GM12875 (cell line): ENCODE results near the gene GALNT7.

ENCODE experiments used
- H3K4me3 ChIP-seq: one replicate; pipeline ENCODE4 v1.5.1; 2011; ENCODE audit warnings: low read depth, low read length, control low read depth
- TF ChIP-seq, protein P1 (sequence below): IDR thresholded peaks from 2 replicates; pipeline ENCODE4 v1.5.1; 2011; ENCODE audit warnings: low read depth, mild to moderate bottlenecking, control low read depth, inconsistent platforms, low read length, moderate library complexity, borderline replicate concordance; ENCODE audit not compliant: insufficient read depth

Gene GALNT7

DNA sequence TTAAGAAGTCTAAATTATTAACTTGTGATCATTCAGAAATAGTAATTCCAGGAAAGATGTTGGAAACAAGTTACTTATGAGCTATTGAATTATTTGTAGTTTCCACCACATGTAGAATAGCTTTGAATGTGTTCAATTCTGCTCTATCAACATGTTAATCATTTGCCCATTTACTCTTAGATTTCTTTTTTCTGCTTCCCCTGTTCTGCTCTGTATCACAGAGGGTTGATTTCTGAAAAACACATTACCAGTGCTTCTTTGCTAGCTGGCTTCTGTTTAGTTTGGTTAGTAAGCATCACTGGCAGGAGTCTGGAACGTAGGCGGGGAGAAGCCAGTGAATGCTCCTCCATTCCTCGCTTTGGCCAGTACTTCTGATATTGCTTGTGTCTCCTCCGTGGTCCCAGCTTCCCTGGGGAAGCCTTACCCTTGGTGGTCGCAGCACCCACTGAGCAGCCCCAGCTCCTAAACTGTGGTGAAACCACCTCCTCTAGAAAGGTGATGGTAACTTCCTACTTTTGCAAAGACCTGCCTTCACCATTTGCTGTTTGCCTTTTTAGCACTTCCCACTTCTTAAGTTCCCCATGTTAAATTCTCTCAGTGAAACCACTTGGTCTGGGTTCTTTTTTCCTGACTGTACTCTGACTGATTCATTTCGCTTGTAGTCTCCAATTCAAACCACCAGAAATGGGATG is 40.3 kb upstream of the GALNT7 start:
- TF ChIP-seq, protein P1, sequence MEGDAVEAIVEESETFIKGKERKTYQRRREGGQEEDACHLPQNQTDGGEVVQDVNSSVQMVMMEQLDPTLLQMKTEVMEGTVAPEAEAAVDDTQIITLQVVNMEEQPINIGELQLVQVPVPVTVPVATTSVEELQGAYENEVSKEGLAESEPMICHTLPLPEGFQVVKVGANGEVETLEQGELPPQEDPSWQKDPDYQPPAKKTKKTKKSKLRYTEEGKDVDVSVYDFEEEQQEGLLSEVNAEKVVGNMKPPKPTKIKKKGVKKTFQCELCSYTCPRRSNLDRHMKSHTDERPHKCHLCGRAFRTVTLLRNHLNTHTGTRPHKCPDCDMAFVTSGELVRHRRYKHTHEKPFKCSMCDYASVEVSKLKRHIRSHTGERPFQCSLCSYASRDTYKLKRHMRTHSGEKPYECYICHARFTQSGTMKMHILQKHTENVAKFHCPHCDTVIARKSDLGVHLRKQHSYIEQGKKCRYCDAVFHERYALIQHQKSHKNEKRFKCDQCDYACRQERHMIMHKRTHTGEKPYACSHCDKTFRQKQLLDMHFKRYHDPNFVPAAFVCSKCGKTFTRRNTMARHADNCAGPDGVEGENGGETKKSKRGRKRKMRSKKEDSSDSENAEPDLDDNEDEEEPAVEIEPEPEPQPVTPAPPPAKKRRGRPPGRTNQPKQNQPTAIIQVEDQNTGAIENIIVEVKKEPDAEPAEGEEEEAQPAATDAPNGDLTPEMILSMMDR: no peak
- no peak overlapping the region for H3K4me3 ChIP-seq

GRCh38 chr4:173130687-173131086 is 37.9 kb upstream of the GALNT7 start:
- TF ChIP-seq, protein P1: no peak

DNA sequence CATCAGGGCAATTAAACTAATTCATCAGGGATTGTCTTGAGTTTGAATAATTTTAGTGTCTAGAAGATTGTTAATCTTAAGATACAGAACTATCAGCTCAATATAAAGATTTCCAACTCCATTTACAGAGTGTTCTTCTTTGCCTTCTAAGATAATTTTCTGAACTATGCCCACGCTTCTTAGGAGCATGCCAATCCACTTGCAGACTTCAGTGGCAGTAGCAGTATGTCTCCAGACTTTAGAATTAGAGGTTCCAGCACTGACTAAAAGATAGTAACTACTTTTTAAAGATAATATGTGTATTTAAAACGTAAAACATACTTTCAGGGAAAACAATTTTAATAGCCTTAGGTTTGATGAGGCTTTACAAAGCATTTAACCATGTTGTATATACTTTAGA is 34.2 kb upstream of the GALNT7 start:
- H3K4me3 ChIP-seq: no peak overlapping the region
- TF ChIP-seq, protein P1: no peak

More at GRCh38 chr4:173130687-173131086, 37.9 kb upstream of the GALNT7 start:
- no peak overlapping the region for H3K4me3 ChIP-seq

- TF ChIP-seq, protein P1: no peak
- no peak overlapping the region for H3K4me3 ChIP-seq
Measured at GRCh38 chr4:173135241-173135847, 33.3 kb upstream of the GALNT7 start.

DNA sequence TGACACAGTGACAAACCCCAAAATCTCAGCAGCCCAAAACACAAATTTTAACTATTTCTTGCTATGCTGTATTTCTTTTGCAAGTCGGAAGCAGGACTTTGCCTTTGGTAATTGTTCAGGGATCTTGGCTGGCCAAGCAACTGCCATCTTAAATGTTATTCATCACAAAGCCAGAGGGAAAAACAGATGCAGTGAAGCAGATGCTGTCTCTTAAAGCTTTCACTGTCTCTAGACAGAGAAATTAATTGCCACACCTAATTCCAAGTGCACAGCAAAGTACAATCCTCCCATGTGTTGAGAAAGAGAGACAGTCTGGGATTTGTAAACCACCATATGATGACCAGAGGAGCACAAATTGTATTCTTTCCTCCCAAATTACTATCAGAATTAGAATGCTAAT is 30.0 kb upstream of the GALNT7 start:
- no peak overlapping the region for H3K4me3 ChIP-seq
- TF ChIP-seq, protein P1: no peak

GRCh38 chr4:173139561-173139960 is 29.1 kb upstream of the GALNT7 start:
- no peak overlapping the region for H3K4me3 ChIP-seq
- TF ChIP-seq, protein P1: no peak

DNA sequence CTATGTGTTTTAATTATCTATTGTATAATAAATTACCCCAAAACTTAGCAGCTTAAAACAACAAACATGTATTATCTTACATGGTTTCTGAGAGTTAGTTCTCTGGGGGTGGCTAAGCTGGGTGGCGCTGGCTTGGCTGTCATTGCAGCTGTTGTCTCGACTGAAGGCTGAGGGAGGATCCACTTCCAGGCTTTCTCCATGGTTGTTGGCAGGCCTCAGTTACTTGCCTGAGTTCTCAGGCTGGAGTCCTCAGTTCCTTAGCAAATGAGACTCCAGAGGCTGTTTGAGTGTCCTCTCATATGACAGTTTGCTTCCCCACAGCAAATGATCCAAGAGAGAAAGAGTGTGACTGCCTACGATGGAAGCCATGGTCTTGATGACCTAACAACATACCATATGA is 23.5 kb upstream of the GALNT7 start:
- TF ChIP-seq, protein P1: no peak
- H3K4me3 ChIP-seq: no peak overlapping the region
